HepG2 (cell line): ENCODE results near the gene MAP1LC3B. TPM values are rescaled to one million over a fixed set of nuclear protein-coding genes. Genes with fewer than 3 reads are reported as not detected.

Experiments used
- ATAC-seq: fragments of 200-7000 bp; cut with Tn5 transposase; 3 replicates; pipeline ENCODE4 v1.9.1; 2020; ENCODE audit warnings: mild to moderate bottlenecking, moderate library complexity
- BruUV-seq: library from RNA; stranded (reverse); fragments of 400-500 nt; replicated peaks from 2 replicates; lab custom pipeline; 2021; lab: Mats Ljungman, UMichigan
- CTCF ChIA-PET: fragments of 300-600 bp; formaldehyde crosslinking; extraction: SDS; loops from one replicate; lab custom pipeline; 2021; ENCODE audit warnings: low total read pairs, inconsistent platforms, low intra/inter-chr PET ratio; lab: Yijun Ruan, JAX
- POLR2A ChIA-PET: fragments of 350-600 bp; sonication (Branson Sonifier 250); formaldehyde crosslinking; loops from one replicate; lab custom pipeline; 2020; ENCODE audit warnings: antibody characterized with exemption, inconsistent platforms; lab: Yijun Ruan, JAX
- DNase-seq: peaks from one replicate; pipeline ENCODE4 v3.0.0-alpha.2; 2015; ENCODE audit warnings: low spot score
- FAIRE-seq: peaks from 3 replicates; lab custom pipeline; 2011; peaks lifted over from hg19 to GRCh38; lab: Jason Lieb, UNC
- H2AFZ ChIP-seq: one replicate; pipeline ENCODE4 v1.6.1; 2011; ENCODE audit warnings: low read length, inconsistent platforms
- H3K27ac ChIP-seq: fragments of 300-600 bp; 3 replicates; pipeline ENCODE4 v1.8.0; 2011; ENCODE audit warnings: mixed run types, mild to moderate bottlenecking, mixed read lengths, low read length, inconsistent platforms; ENCODE audit not compliant: insufficient read depth; ENCODE audit errors: extremely low read length
- H3K27me3 ChIP-seq, 2 experiments: fragments of 200-600 bp in 1 of 2; 2 replicates in 1 of 2; 3 replicates in 1 of 2; pipeline versions ENCODE4 v1.6.0 to v1.8.0; 2011; ENCODE audit warnings: low read length in 2 of 2, mild to moderate bottlenecking in 2 of 2, moderate library complexity in 2 of 2, inconsistent platforms in 1 of 2; ENCODE audit not compliant: insufficient read depth in 2 of 2, control insufficient read depth in 1 of 2
- H3K36me3 ChIP-seq, 2 experiments: fragments of 200-600 bp in 1 of 2; replicated peaks in 1 of 2; 2 replicates in 1 of 2; 3 replicates in 1 of 2; pipeline versions ENCODE4 v1.5.1 to v1.8.0; 2011; ENCODE audit warnings: low read length in 2 of 2, inconsistent platforms in 1 of 2; ENCODE audit not compliant: insufficient read depth in 2 of 2, control insufficient read depth in 1 of 2
- H3K4me1 ChIP-seq: 2 replicates; pipeline ENCODE4 v1.5.1; 2012; ENCODE audit warnings: low read length, inconsistent platforms; ENCODE audit not compliant: insufficient read depth
- H3K4me2 ChIP-seq: 2 replicates; pipeline ENCODE4 v1.6.0; 2011; ENCODE audit warnings: low read depth, low read length, inconsistent platforms
- H3K4me3 ChIP-seq, 3 experiments: fragments of 200-600 bp in 1 of 3; sonication (generic), shearing (Covaris generic) in 1 of 3; replicated peaks in 1 of 3; 2 replicates each; pipeline ENCODE4 v1.5.1; 2011 to 2016; ENCODE audit warnings: low read length in 3 of 3, inconsistent platforms in 2 of 3, low read depth in 2 of 3, mild to moderate bottlenecking in 2 of 3, control low read depth in 1 of 3, mixed read lengths in 1 of 3; ENCODE audit not compliant: insufficient read depth in 1 of 3
- H3K79me2 ChIP-seq: one replicate; pipeline ENCODE4 v1.6.1; 2011; ENCODE audit warnings: low read length, inconsistent platforms; ENCODE audit not compliant: insufficient read depth
- H3K9ac ChIP-seq: 2 replicates; pipeline ENCODE4 v1.6.0; 2011; ENCODE audit warnings: mild to moderate bottlenecking, low read depth, low read length, inconsistent platforms; ENCODE audit not compliant: insufficient read depth
- H3K9me3 ChIP-seq: 2 replicates; pipeline ENCODE4 v1.5.1; 2012; ENCODE audit warnings: mild to moderate bottlenecking, low read length
- H4K20me1 ChIP-seq: 2 replicates; pipeline ENCODE4 v1.6.0; 2011; ENCODE audit warnings: inconsistent platforms, mild to moderate bottlenecking, low read length, moderate library complexity; ENCODE audit not compliant: insufficient read depth
- ATF7 ChIP-seq, 2 experiments: fragments of 450-650 bp in 1 of 2; sonication (generic) in 1 of 2; formaldehyde crosslinking in 1 of 2; IDR thresholded peaks; 2 replicates each; pipeline versions ENCODE4 v1.4.0 to v1.6.1; 2016 to 2020; ENCODE audit warnings: antibody characterized with exemption in 1 of 2, mild to moderate bottlenecking in 1 of 2, missing genetic modification reagents in 1 of 2
- CENPBD1 ChIP-seq: sonication (generic); formaldehyde crosslinking; IDR thresholded peaks from 2 replicates; pipeline ENCODE4 v1.8.0; 2022; ENCODE audit warnings: missing genetic modification reagents, low read depth, mild to moderate bottlenecking, borderline replicate concordance
- FOXA3 ChIP-seq: IDR thresholded peaks from 2 replicates; pipeline ENCODE4 v1.6.1; 2016; ENCODE audit warnings: missing genetic modification reagents, missing compliant biosample characterization
- HNF4A ChIP-seq: sonication (generic); formaldehyde crosslinking; IDR thresholded peaks from 2 replicates; pipeline ENCODE4 v1.4.0; 2020; ENCODE audit warnings: missing genetic modification reagents
- LBX2 ChIP-seq: sonication (generic); formaldehyde crosslinking; IDR thresholded peaks from 2 replicates; pipeline ENCODE4 v1.5.0; 2020; ENCODE audit warnings: missing genetic modification reagents, mild to moderate bottlenecking, borderline replicate concordance
- MXI1 ChIP-seq: IDR thresholded peaks from 3 replicates; pipeline ENCODE4 v1.6.1; 2012; ENCODE audit warnings: low read depth, low read length, inconsistent platforms, borderline replicate concordance
- PITX1 ChIP-seq: sonication (generic); formaldehyde crosslinking; IDR thresholded peaks from 2 replicates; pipeline ENCODE4 v1.5.1; 2020; ENCODE audit warnings: mild to moderate bottlenecking, missing genetic modification reagents
- RNF2 ChIP-seq: fragments of 450-650 bp; conservative IDR thresholded peaks from 2 replicates; pipeline ENCODE4 v1.6.1; 2016; ENCODE audit warnings: low read depth
- TGIF2 ChIP-seq: IDR thresholded peaks from 2 replicates; pipeline ENCODE4 v1.6.1; 2016; ENCODE audit warnings: control low read depth, missing compliant biosample characterization
- TSC22D2 ChIP-seq: sonication (generic); formaldehyde crosslinking; IDR thresholded peaks from 2 replicates; pipeline ENCODE4 v1.5.1; 2020; ENCODE audit warnings: missing genetic modification reagents, mild to moderate bottlenecking, borderline replicate concordance
- ZBTB2 ChIP-seq: sonication (generic); formaldehyde crosslinking; IDR thresholded peaks from 2 replicates; pipeline ENCODE4 v1.8.0; 2022; ENCODE audit warnings: low read depth, missing genetic modification reagents
- ZNF782 ChIP-seq: sonication (generic); formaldehyde crosslinking; IDR thresholded peaks from 2 replicates; pipeline ENCODE4 v1.4.0; 2020; ENCODE audit warnings: missing genetic modification reagents, mild to moderate bottlenecking, borderline replicate concordance
- ZNF841 ChIP-seq: sonication (generic); formaldehyde crosslinking; IDR thresholded peaks from 2 replicates; pipeline ENCODE4 v1.8.1; 2023; ENCODE audit warnings: missing genetic modification reagents, borderline replicate concordance
- ZNF891 ChIP-seq: sonication (generic); formaldehyde crosslinking; IDR thresholded peaks from 2 replicates; pipeline ENCODE4 v1.5.0; 2020; ENCODE audit warnings: mild to moderate bottlenecking, missing genetic modification reagents
- ZSCAN30 ChIP-seq: sonication (generic); formaldehyde crosslinking; IDR thresholded peaks from 2 replicates; pipeline ENCODE4 v1.5.0; 2020; ENCODE audit warnings: mild to moderate bottlenecking, missing genetic modification reagents
- WGBS: methylation state at CpG from one replicate; pipeline ENCODE4 v1.1.6; 2017; ENCODE audit warnings: low lambda C conversion rate; 5-methylcytosine and 5-hydroxymethylcytosine counted together
- in situ Hi-C: cut with HindIII; loops from 2 replicates; pipeline ENCODE4 v1.10.0; 2017; ENCODE audit warnings: low pct_unique_long_range_greater_than_20kb; ENCODE audit not compliant: extremely low pct_ligation_motif_present
- intact Hi-C: fragments of 100-400 bp; cut with micrococcal nuclease; formaldehyde crosslinking; loops from one replicate; pipeline ENCODE4 v1.10.0; 2022; ENCODE audit not compliant: unreplicated experiment
- polyA plus RNA-seq, 8 experiments: library from polyadenylated mRNA; depleted of rRNA in 3 of 8; stranded (reverse) in 7 of 8; unstranded in 1 of 8; fragments of >200 nt; fragmentation: Illumina TruSeq in 4 of 8; extraction: Trizol in 4 of 8; gene quantifications; 2 replicates each; pipeline versions ENCODE4 v1.2.1 to v1.2.3, GENCODE V29; 2011 to 2016; ENCODE audit warnings: low read depth in 4 of 8, missing spikeins in 1 of 8, mixed read lengths in 1 of 8; ENCODE audit not compliant: insufficient read depth in 1 of 8
- total RNA-seq, 5 experiments: library from RNA; depleted of rRNA; stranded (reverse); fragments of >200 nt; fragmentation: Illumina TruSeq; extraction: Trizol; gene quantifications; 2 replicates each; pipeline ENCODE4 v1.2.3, GENCODE V29; 2016; ENCODE audit warnings: low read depth in 1 of 5

MAP1LC3B gene
- total and polyA plus RNA-seq, 2 of the 13 experiments (the other 11 are each of a cell fraction or from before 2014, with no cell fraction given) = 15.7 to 37.4 TPM

GRCh38 chr16:87383505-87384161 is 8.5 kb upstream of the MAP1LC3B start, which contains the start of gene FBXO31 (continued):
- no peak; the same call in none of the 2 replicates for TF ChIP-seq ZBTB2 (CRISPR knock-in tag)
- peak; percentile 95; the same call in 1 of the 2 replicates for TF ChIP-seq TSC22D2 (CRISPR knock-in tag)
- TF ChIP-seq MXI1 = peak; percentile 95; the same call in 2 of the 3 replicates
- no peak for TF ChIP-seq ATF7 (IDR thresholded peaks at IDR 0.05)
- 0 out of 2 replicates have a peak, but pooled peaks have one; percentile 28 for TF ChIP-seq ATF7 (CRISPR knock-in tag; IDR thresholded peaks at IDR 0.05)

GRCh38 chr16:87384162-87384874 is 7.8 kb upstream of the MAP1LC3B start:
- peaks cover 0 to 6% of the 10 kb centered on the region in 2 experiments; a peak in 1 of 5 replicates for H3K36me3 ChIP-seq
- no peaks in the 10 kb centered on the region; a peak in 1 of 5 replicates for H3K27me3 ChIP-seq
- no peaks in the 10 kb centered on the region for H3K9me3 ChIP-seq
- peak overlapping the region; percentile 78 to 100 (median 96) for H3K4me3 ChIP-seq
- H3K79me2 ChIP-seq = peaks cover 43% of the 10 kb centered on the region
- peaks cover 54% of the 10 kb centered on the region for H3K4me1 ChIP-seq
- WGBS = under 1% methylated on average over 30 of the region's 64 CpGs
- FAIRE-seq (no peak), ATAC-seq (peak; percentile 35), DNase-seq (no peak)
- no peak overlapping the region for H2AFZ ChIP-seq
- H3K9ac ChIP-seq = peak overlapping the region; percentile 100
- intact Hi-C loops = loop anchor here (2.0 to 10.0 kb wide), 3 partner anchors 68 to 470 kb away; partner anchors contain the start of gene C16orf95
- in situ Hi-C loops = loop anchor here (25.0 kb wide), 1 partner anchor 478 kb away; the partner anchor contains the start of gene SLC7A5
- H4K20me1 ChIP-seq = peaks cover 28% of the 10 kb centered on the region
- POLR2A ChIA-PET = interaction anchor here (0.7 to 14.0 kb wide), 20 partner anchors 10 to 1104 kb away, joined by 3 to 265 read pairs (median 6); partner anchors contain the start of genes C16orf95 and MAP1LC3B
- H3K4me2 ChIP-seq = peak overlapping the region; percentile 84
- CTCF ChIA-PET = no interaction called here
- H3K27ac ChIP-seq = peak overlapping the region; percentile 100
- BruUV-seq = no TSS peak
- TF ChIP-seq LBX2 (CRISPR knock-in tag) (no peak), ZNF841 (CRISPR knock-in tag) (no peak; the same call in 1 of the 2 replicates), ZSCAN30 (CRISPR knock-in tag) (0 out of 2 replicates have a peak, but pooled peaks have one; percentile 4), TGIF2 (CRISPR knock-in tag) (peak; percentile 31; the same call in 1 of the 2 replicates), RNF2 (0 out of 2 replicates have a peak, but pooled peaks have one; percentile 51), HNF4A (CRISPR knock-in tag) (0 out of 2 replicates have a peak, but pooled peaks have one; percentile 2), FOXA3 (CRISPR knock-in tag) (no peak), ZNF891 (CRISPR knock-in tag) (0 out of 2 replicates have a peak, but pooled peaks have one; percentile 7), PITX1 (peak; percentile 77), CENPBD1 (CRISPR knock-in tag) (no peak; the same call in 1 of the 2 replicates), ZNF782 (CRISPR knock-in tag) (no peak; the same call in 1 of the 2 replicates)
